OCI-LY1 (cell line): ENCODE results near the gene TCP11L2.

Source experiments
- EZH2 ChIP-seq: fragments of 200-600 bp; sonication (generic), shearing (Covaris generic); IDR thresholded peaks from 2 replicates; pipeline ENCODE4 v1.8.0; 2017; ENCODE audit warnings: borderline replicate concordance, mixed run types, mild to moderate bottlenecking, antibody characterized with exemption, low read length, moderate library complexity, mixed read lengths
- TF ChIP-seq, protein P1 (sequence below): fragments of 200-600 bp; sonication (generic), shearing (Covaris generic); IDR thresholded peaks from 2 replicates; pipeline ENCODE4 v1.5.1; 2017; ENCODE audit warnings: mild to moderate bottlenecking, antibody characterized with exemption, low read length, moderate library complexity, mixed read lengths

GRCh38 chr12:106304001-106304421 lies 1.5 kb downstream of the TCP11L2 start:
- TF ChIP-seq, protein P1, sequence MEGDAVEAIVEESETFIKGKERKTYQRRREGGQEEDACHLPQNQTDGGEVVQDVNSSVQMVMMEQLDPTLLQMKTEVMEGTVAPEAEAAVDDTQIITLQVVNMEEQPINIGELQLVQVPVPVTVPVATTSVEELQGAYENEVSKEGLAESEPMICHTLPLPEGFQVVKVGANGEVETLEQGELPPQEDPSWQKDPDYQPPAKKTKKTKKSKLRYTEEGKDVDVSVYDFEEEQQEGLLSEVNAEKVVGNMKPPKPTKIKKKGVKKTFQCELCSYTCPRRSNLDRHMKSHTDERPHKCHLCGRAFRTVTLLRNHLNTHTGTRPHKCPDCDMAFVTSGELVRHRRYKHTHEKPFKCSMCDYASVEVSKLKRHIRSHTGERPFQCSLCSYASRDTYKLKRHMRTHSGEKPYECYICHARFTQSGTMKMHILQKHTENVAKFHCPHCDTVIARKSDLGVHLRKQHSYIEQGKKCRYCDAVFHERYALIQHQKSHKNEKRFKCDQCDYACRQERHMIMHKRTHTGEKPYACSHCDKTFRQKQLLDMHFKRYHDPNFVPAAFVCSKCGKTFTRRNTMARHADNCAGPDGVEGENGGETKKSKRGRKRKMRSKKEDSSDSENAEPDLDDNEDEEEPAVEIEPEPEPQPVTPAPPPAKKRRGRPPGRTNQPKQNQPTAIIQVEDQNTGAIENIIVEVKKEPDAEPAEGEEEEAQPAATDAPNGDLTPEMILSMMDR, result no peak
- TF ChIP-seq EZH2, result no peak
